Measurements from ENCODE around the gene PDGFRA. TPM values are rescaled to one million over a fixed set of nuclear protein-coding genes. Genes with fewer than 3 reads are reported as not detected.

The PDGFRA gene
- total and polyA plus RNA-seq, 4 donors: 6.5 to 37.0 (median 7.6) TPM

- no peaks in the 10 kb centered on the region for H3K36me3 ChIP-seq (ENCODE audit: control insufficient read depth in 4 of 4, insufficient read depth in 3 of 4, low read depth in 1 of 4, low read length in 3 of 4)
- peaks cover 0 to 10% (median 0%) of the 10 kb centered on the region in 4 donors for H3K4me1 ChIP-seq (ENCODE audit: control insufficient read depth in 4 of 4, insufficient read depth in 4 of 4, low read length in 3 of 4)
- peak overlapping the region in 1 of 2 donors; percentile 28 for H3K27ac ChIP-seq (ENCODE audit: low read depth in 1 of 2, low read length in 2 of 2)
- H3K9me3 ChIP-seq (ENCODE audit: control insufficient read depth in 4 of 4, low read length in 3 of 4): no peaks in the 10 kb centered on the region
- 51% methylated on average over 20 of the region's 20 CpGs for WGBS
- H3K9ac ChIP-seq (ENCODE audit: low read depth in 1 of 2, low read length in 2 of 2): no peak overlapping the region
- DNase-seq (ENCODE audit: low spot score): no peak
- no peaks in the 10 kb centered on the region for H3K27me3 ChIP-seq (ENCODE audit: control insufficient read depth in 4 of 4, insufficient read depth in 4 of 4, low read length in 3 of 4)
- TF ChIP-seq GABPA (IDR thresholded peaks at IDR 0.05 in 1 of 2, conservative IDR thresholded peaks at IDR 0.05 in 1 of 2): no peak
- no peak for TF ChIP-seq RXRA (IDR thresholded peaks at IDR 0.05)
- TF ChIP-seq FOXA1 (IDR thresholded peaks at IDR 0.05): no peak
- no peak for TF ChIP-seq SP1 (IDR thresholded peaks at IDR 0.05)
- TF ChIP-seq JUND (IDR thresholded peaks at IDR 0.05): no peak
- no peak for TF ChIP-seq REST (IDR thresholded peaks at IDR 0.05)
- no peak overlapping the region for H3K4me3 ChIP-seq (ENCODE audit: low read depth in 1 of 3, low read length in 3 of 3)
Measured at GRCh38 chr4:54276641-54277430, 47.7 kb downstream of the PDGFRA start.

- H3K36me3 ChIP-seq (ENCODE audit: control insufficient read depth in 4 of 4, insufficient read depth in 3 of 4, low read depth in 1 of 4, low read length in 3 of 4): no peaks in the 10 kb centered on the region
- H3K4me1 ChIP-seq (ENCODE audit: control insufficient read depth in 4 of 4, insufficient read depth in 4 of 4, low read length in 3 of 4): peaks cover 0 to 10% (median 0%) of the 10 kb centered on the region in 4 donors
- no peak for DNase-seq (ENCODE audit: low spot score)
- 49% methylated on average over 1 of the region's 1 CpG for WGBS
- H3K27ac ChIP-seq (ENCODE audit: low read depth in 1 of 2, low read length in 2 of 2): no peak overlapping the region
- H3K9me3 ChIP-seq (ENCODE audit: control insufficient read depth in 4 of 4, low read length in 3 of 4): no peaks in the 10 kb centered on the region
- TF ChIP-seq YY1 (IDR thresholded peaks at IDR 0.05): no peak
- TF ChIP-seq JUND (IDR thresholded peaks at IDR 0.05): no peak
- no peaks in the 10 kb centered on the region for H3K27me3 ChIP-seq (ENCODE audit: control insufficient read depth in 4 of 4, insufficient read depth in 4 of 4, low read length in 3 of 4)
- no peak overlapping the region for H3K4me3 ChIP-seq (ENCODE audit: low read depth in 1 of 3, low read length in 3 of 3)
- H3K9ac ChIP-seq (ENCODE audit: low read depth in 1 of 2, low read length in 2 of 2): no peak overlapping the region
Measured at GRCh38 chr4:54277691-54278090, 48.6 kb downstream of the PDGFRA start.

GRCh38 chr4:54278216-54278615 lies 49.1 kb downstream of the PDGFRA start:
- Histone ChIP-seq H3K27ac (ENCODE audit: low read depth in 1 of 2, low read length in 2 of 2) (no peak overlapping the region), H3K9ac (ENCODE audit: low read depth in 1 of 2, low read length in 2 of 2) (no peak overlapping the region), H3K4me3 (ENCODE audit: low read depth in 1 of 3, low read length in 3 of 3) (no peak overlapping the region), H3K9me3 (ENCODE audit: control insufficient read depth in 4 of 4, low read length in 3 of 4) (peaks cover 0 to under 1% (median 0%) of the 10 kb centered on the region in 4 donors), H3K27me3 (ENCODE audit: control insufficient read depth in 4 of 4, insufficient read depth in 4 of 4, low read length in 3 of 4) (no peaks in the 10 kb centered on the region), H3K4me1 (ENCODE audit: control insufficient read depth in 4 of 4, insufficient read depth in 4 of 4, low read length in 3 of 4) (peaks cover 0 to 10% (median 0%) of the 10 kb centered on the region in 4 donors), H3K36me3 (ENCODE audit: control insufficient read depth in 4 of 4, insufficient read depth in 3 of 4, low read depth in 1 of 4, low read length in 3 of 4) (no peaks in the 10 kb centered on the region)
- TF ChIP-seq HNF4A (conservative IDR thresholded peaks at IDR 0.05) (no peak), GABPA (IDR thresholded peaks at IDR 0.05 in 1 of 2, conservative IDR thresholded peaks at IDR 0.05 in 1 of 2) (no peak), NR2F2 (IDR thresholded peaks at IDR 0.05) (no peak), ZBTB33 (IDR thresholded peaks at IDR 0.05) (no peak), RXRA (IDR thresholded peaks at IDR 0.05) (no peak), SP1 (IDR thresholded peaks at IDR 0.05) (no peak), TAF1 (conservative IDR thresholded peaks at IDR 0.05) (no peak), FOXA2 (IDR thresholded peaks at IDR 0.05) (no peak)
- DNase-seq (ENCODE audit: low spot score): no peak
- 80% methylated on average over 2 of the region's 2 CpGs for WGBS

Data from liver (tissue), 9 donors.